ENCODE data around the gene MTRF1L.

MTRF1L gene

DNA sequence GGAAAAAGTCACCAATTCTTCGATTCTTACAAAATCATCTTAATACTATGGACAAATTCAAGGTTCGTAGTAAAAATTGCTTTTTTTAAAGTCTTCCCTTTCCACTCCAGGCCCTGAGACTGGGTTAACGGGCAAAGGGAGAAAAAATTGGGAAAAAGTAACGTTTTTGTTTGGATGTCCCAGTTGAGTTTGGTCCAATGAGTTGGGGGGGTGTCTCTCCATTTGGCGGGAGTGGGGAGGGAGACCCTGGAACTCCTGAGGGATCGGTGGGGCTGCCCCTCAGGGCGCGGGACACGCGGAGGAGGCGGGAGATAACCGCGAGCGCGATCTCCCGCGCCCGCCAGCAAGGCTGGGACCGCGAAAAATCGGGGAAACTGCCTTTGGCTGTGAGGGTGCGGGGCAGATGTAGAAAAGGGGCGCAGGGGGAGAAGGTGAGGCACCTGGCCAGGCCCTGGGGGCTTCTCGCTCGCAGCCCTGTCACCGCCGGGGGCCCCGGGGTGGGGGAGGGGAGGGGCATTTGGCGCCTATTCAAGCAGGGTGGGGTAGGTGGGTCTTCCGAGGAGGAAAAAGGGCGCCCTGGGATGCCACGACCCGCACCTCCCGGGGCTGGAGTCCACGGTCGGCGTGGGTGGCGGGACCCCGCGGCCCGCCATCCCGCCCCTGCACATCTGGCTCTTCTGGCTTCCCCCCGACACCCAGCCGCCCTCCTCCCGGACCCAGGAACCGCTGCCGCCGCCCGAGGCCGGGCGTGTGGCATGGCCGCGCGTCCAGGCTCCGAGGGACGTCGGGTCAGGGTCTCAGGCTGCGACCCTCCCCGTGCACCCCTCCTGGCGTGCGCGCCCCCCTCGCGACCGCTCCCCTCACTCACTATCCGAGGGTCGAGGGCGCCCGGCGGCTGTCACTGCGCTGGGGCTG is 20.3 kb downstream of the MTRF1L start:
- Histone ChIP-seq H3K9me3 (ENCODE audit: insufficient read depth, low read length) (no peaks in the 10 kb centered on the region), H3K79me2 (ENCODE audit: insufficient read depth, low read length) (peaks cover 91% of the 10 kb centered on the region), H3K27ac (ENCODE audit: low read depth, low read length) (peak overlapping the region; percentile 95), H2AFZ (ENCODE audit: low read depth, low read length, severe bottlenecking) (peak overlapping the region; percentile 26), H3K27me3 (ENCODE audit: low read length) (no peaks in the 10 kb centered on the region), H3K36me3 (ENCODE audit: low read length) (peaks cover 43% of the 10 kb centered on the region), H3K4me2 (ENCODE audit: low read depth, low read length, poor library complexity, severe bottlenecking) (peak overlapping the region; percentile 97), H4K20me1 (ENCODE audit: low read depth, low read length) (peaks cover 43% of the 10 kb centered on the region), H3K9me2 (replicated peaks; ENCODE audit: insufficient read depth, low read length) (no peaks in the 10 kb centered on the region), H3F3A (ENCODE audit: insufficient read depth) (peaks cover 31% of the 10 kb centered on the region), H3K4me3 (ENCODE audit: insufficient read depth, low read length, poor library complexity, severe bottlenecking) (peak overlapping the region; percentile 88), H3K9ac (ENCODE audit: low read length) (peak overlapping the region; percentile 100)
- no peak for TF ChIP-seq EZH2phosphoT487 (conservative IDR thresholded peaks at IDR 0.05; ENCODE audit: low read length)
- no peak for TF ChIP-seq CTCF (IDR thresholded peaks at IDR 0.05; ENCODE audit: insufficient read depth, low read length, poor library complexity, severe bottlenecking)

DNA sequence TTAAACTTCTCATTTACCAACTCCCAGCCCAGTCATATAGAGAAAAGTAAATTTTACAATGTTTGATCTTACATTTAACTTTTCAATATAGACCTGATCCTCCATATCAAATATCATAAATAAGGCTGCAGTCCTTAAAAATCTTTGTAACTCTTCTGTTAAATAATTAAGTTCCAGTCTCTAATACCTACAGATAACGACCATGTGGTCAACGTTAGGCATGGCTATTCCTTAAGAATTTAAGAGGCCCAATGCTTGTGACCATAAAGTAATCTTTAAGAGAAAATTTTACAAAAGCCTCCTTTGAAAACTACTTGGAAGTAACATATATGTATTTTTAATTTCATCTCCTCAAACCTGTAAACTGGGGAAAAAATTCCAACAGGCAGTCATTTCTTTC is 21.3 kb downstream of the MTRF1L start:
- Histone ChIP-seq H3K36me3 (ENCODE audit: low read length) (peaks cover 51% of the 10 kb centered on the region), H3K4me3 (ENCODE audit: insufficient read depth, low read length, poor library complexity, severe bottlenecking) (peak overlapping the region; percentile 88), H3K4me2 (ENCODE audit: low read depth, low read length, poor library complexity, severe bottlenecking) (peak overlapping the region; percentile 97), H3K27me3 (ENCODE audit: low read length) (no peaks in the 10 kb centered on the region), H3K9ac (ENCODE audit: low read length) (peak overlapping the region; percentile 100), H3K27ac (ENCODE audit: low read depth, low read length) (peak overlapping the region; percentile 95; the same call in 1 of the 2 replicates), H2AFZ (ENCODE audit: low read depth, low read length, severe bottlenecking) (no peak overlapping the region), H3K9me2 (replicated peaks; ENCODE audit: insufficient read depth, low read length) (no peaks in the 10 kb centered on the region), H3K9me3 (ENCODE audit: insufficient read depth, low read length) (no peaks in the 10 kb centered on the region), H3K79me2 (ENCODE audit: insufficient read depth, low read length) (peaks cover 92% of the 10 kb centered on the region), H3F3A (ENCODE audit: insufficient read depth) (peaks cover 36% of the 10 kb centered on the region), H4K20me1 (ENCODE audit: low read depth, low read length) (peaks cover 53% of the 10 kb centered on the region)
- no peak for TF ChIP-seq CTCF (IDR thresholded peaks at IDR 0.05; ENCODE audit: insufficient read depth, low read length, poor library complexity, severe bottlenecking)
- no peak for TF ChIP-seq EZH2phosphoT487 (conservative IDR thresholded peaks at IDR 0.05; ENCODE audit: low read length)

DNA sequence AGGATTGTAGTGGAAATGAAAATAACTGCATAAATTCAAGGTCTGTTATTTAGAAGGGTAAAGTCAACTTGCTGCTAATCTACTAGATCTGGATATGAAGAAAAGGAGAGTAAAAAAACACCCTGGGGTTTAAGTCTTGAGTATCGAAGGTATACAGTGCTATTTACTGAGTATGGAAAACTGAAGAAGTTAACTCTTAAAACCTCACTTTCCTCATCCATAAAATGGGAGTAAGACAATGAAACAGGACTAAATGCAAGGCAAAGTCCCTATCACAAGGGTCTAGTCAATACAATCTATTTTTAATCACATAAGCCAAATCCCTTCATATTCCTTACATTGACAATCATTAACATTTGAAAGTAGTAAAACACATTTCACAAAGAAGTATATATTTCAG is 21.9 kb downstream of the MTRF1L start:
- Histone ChIP-seq H3K4me2 (ENCODE audit: low read depth, low read length, poor library complexity, severe bottlenecking) (peak overlapping the region; percentile 97), H3K9ac (ENCODE audit: low read length) (peak overlapping the region; percentile 100), H3K4me3 (ENCODE audit: insufficient read depth, low read length, poor library complexity, severe bottlenecking) (peak overlapping the region; percentile 88), H3K36me3 (ENCODE audit: low read length) (peaks cover 56% of the 10 kb centered on the region), H3K27me3 (ENCODE audit: low read length) (no peaks in the 10 kb centered on the region), H3K79me2 (ENCODE audit: insufficient read depth, low read length) (peaks cover 92% of the 10 kb centered on the region), H4K20me1 (ENCODE audit: low read depth, low read length) (peaks cover 59% of the 10 kb centered on the region), H3K27ac (ENCODE audit: low read depth, low read length) (peak overlapping the region; percentile 95; the same call in 1 of the 2 replicates), H3K9me3 (ENCODE audit: insufficient read depth, low read length) (no peaks in the 10 kb centered on the region), H2AFZ (ENCODE audit: low read depth, low read length, severe bottlenecking) (no peak overlapping the region), H3F3A (ENCODE audit: insufficient read depth) (peaks cover 42% of the 10 kb centered on the region), H3K9me2 (replicated peaks; ENCODE audit: insufficient read depth, low read length) (no peaks in the 10 kb centered on the region)
- no peak for TF ChIP-seq EZH2phosphoT487 (conservative IDR thresholded peaks at IDR 0.05; ENCODE audit: low read length)

GRCh38 chr6:152979116-152979515 is 23.4 kb downstream of the MTRF1L start:
- Histone ChIP-seq H4K20me1 (ENCODE audit: low read depth, low read length) (peaks cover 74% of the 10 kb centered on the region), H3K36me3 (ENCODE audit: low read length) (peaks cover 71% of the 10 kb centered on the region), H3K79me2 (ENCODE audit: insufficient read depth, low read length) (peaks cover 92% of the 10 kb centered on the region), H2AFZ (ENCODE audit: low read depth, low read length, severe bottlenecking) (no peak overlapping the region), H3K27me3 (ENCODE audit: low read length) (no peaks in the 10 kb centered on the region), H3K9me2 (replicated peaks; ENCODE audit: insufficient read depth, low read length) (no peaks in the 10 kb centered on the region), H3K4me3 (ENCODE audit: insufficient read depth, low read length, poor library complexity, severe bottlenecking) (peak overlapping the region; percentile 88), H3K9me3 (ENCODE audit: insufficient read depth, low read length) (no peaks in the 10 kb centered on the region), H3K9ac (ENCODE audit: low read length) (0 out of 2 replicates have a peak overlapping the region, but pooled peaks have one; percentile 100), H3F3A (ENCODE audit: insufficient read depth) (peaks cover 56% of the 10 kb centered on the region), H3K27ac (ENCODE audit: low read depth, low read length) (no peak overlapping the region), H3K4me2 (ENCODE audit: low read depth, low read length, poor library complexity, severe bottlenecking) (peak overlapping the region; percentile 97)
- no peak for TF ChIP-seq EZH2phosphoT487 (conservative IDR thresholded peaks at IDR 0.05; ENCODE audit: low read length)
- no peak for TF ChIP-seq CTCF (IDR thresholded peaks at IDR 0.05; ENCODE audit: insufficient read depth, low read length, poor library complexity, severe bottlenecking)

Measured in SU-DHL-6 (cell line).